ENCODE results near the gene H2BK1. TPM values are rescaled to one million over a fixed set of nuclear protein-coding genes. Genes with fewer than 3 reads are reported as not detected.

H2BK1 gene
- total RNA-seq, 1 donor from 2014 or later = not detected

- peaks cover 51% of the 10 kb centered on the region for H3K27me3 ChIP-seq (ENCODE audit: low read depth)
- H3K9me3 ChIP-seq (replicated peaks) = no peaks in the 10 kb centered on the region
- peaks cover 15% of the 10 kb centered on the region for H3K36me3 ChIP-seq
- TF ChIP-seq, protein P1, sequence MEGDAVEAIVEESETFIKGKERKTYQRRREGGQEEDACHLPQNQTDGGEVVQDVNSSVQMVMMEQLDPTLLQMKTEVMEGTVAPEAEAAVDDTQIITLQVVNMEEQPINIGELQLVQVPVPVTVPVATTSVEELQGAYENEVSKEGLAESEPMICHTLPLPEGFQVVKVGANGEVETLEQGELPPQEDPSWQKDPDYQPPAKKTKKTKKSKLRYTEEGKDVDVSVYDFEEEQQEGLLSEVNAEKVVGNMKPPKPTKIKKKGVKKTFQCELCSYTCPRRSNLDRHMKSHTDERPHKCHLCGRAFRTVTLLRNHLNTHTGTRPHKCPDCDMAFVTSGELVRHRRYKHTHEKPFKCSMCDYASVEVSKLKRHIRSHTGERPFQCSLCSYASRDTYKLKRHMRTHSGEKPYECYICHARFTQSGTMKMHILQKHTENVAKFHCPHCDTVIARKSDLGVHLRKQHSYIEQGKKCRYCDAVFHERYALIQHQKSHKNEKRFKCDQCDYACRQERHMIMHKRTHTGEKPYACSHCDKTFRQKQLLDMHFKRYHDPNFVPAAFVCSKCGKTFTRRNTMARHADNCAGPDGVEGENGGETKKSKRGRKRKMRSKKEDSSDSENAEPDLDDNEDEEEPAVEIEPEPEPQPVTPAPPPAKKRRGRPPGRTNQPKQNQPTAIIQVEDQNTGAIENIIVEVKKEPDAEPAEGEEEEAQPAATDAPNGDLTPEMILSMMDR (IDR thresholded peaks at IDR 0.05; ENCODE audit: borderline replicate concordance) = no peak
- no peak for DNase-seq
- H3K27ac ChIP-seq (replicated peaks) = no peak overlapping the region
- no peak overlapping the region for H3K4me3 ChIP-seq
- intact Hi-C loops (cut with micrococcal nuclease) = no loop called here
- peaks cover 28% of the 10 kb centered on the region for H3K4me1 ChIP-seq
Measured at GRCh38 chr7:151178831-151179230, 31.5 kb downstream of the H2BK1 start.

DNA sequence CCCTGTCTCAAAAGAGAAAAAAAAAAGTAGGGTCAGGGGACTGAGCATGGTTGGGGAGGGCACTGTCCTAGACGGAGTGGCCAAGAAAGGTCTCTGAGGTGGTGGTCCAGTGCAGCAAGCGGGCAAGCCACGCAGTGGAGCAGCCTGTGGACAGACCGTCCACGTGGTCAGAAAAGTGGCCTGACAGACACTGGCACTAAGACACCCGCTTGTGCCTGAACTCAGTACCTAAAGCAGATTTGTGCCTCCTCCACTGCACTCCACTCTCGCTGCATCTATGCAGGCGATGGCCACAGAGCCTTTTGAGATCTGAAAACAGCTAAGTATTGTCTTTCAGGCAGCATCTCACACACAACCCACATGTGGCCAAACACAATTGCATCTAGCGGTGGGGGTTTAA is 32.1 kb downstream of the H2BK1 start:
- intact Hi-C loops (cut with micrococcal nuclease) = no loop called here
- Histone ChIP-seq H3K4me1 (peaks cover 23% of the 10 kb centered on the region), H3K36me3 (peaks cover 14% of the 10 kb centered on the region), H3K9me3 (replicated peaks) (no peaks in the 10 kb centered on the region), H3K27ac (replicated peaks) (no peak overlapping the region), H3K27me3 (ENCODE audit: low read depth) (peaks cover 57% of the 10 kb centered on the region), H3K4me3 (no peak overlapping the region)
- TF ChIP-seq, protein P1 (IDR thresholded peaks at IDR 0.05; ENCODE audit: borderline replicate concordance) = no peak
- DNase-seq = no peak

- no peak for DNase-seq
- no peaks in the 10 kb centered on the region for H3K9me3 ChIP-seq (replicated peaks)
- no peak overlapping the region for H3K27ac ChIP-seq (replicated peaks)
- H3K4me3 ChIP-seq = no peak overlapping the region
- TF ChIP-seq, protein P1 (IDR thresholded peaks at IDR 0.05; ENCODE audit: borderline replicate concordance) = no peak
- intact Hi-C loops (cut with micrococcal nuclease) = no loop called here
- peaks cover 62% of the 10 kb centered on the region for H3K27me3 ChIP-seq (ENCODE audit: low read depth)
- peaks cover 14% of the 10 kb centered on the region for H3K36me3 ChIP-seq
- peaks cover 16% of the 10 kb centered on the region for H3K4me1 ChIP-seq
Measured at GRCh38 chr7:151177310-151177709, 33.0 kb downstream of the H2BK1 start.

GRCh38 chr7:151176401-151176800 is 33.9 kb downstream of the H2BK1 start:
- TF ChIP-seq, protein P1 (IDR thresholded peaks at IDR 0.05; ENCODE audit: borderline replicate concordance) = no peak
- peaks cover 62% of the 10 kb centered on the region for H3K27me3 ChIP-seq (ENCODE audit: low read depth)
- H3K27ac ChIP-seq (replicated peaks) = no peak overlapping the region
- DNase-seq = no peak
- peaks cover 23% of the 10 kb centered on the region for H3K4me1 ChIP-seq
- H3K4me3 ChIP-seq = no peak overlapping the region
- intact Hi-C loops (cut with micrococcal nuclease) = no loop called here
- peaks cover 14% of the 10 kb centered on the region for H3K36me3 ChIP-seq
- no peaks in the 10 kb centered on the region for H3K9me3 ChIP-seq (replicated peaks)

DNA sequence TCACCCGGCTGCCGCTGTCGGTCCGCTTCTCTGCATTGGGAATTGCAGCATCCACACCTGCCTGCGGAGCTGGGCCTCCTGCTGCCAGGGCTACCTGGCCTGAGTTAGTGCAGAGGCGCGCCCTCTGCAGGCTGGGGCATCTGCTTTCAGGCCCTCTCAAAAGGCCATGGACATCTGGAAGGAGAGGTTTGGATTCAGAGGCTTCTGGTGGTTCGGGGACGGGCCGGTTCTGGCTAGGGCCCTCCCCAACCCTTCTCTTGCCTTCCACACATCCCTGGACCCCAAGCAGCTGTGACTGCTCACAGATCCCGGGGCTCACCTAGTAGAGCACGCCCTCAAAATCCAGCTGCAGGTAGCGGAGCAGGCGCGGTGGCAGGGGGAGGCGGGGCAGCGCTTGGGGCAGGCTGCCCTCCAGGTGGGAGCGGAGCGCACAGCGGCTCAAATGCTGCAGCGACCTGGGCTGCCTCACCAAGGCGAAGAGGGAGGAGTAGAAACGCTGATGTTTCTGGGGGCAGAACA is 34.4 kb downstream of the H2BK1 start:
- H3K4me3 ChIP-seq = no peak overlapping the region

More for the DNA sequence above, 34.4 kb downstream of the H2BK1 start:
- peaks cover 61% of the 10 kb centered on the region for H3K27me3 ChIP-seq (ENCODE audit: low read depth)
- peaks cover 29% of the 10 kb centered on the region for H3K4me1 ChIP-seq
- intact Hi-C loops (cut with micrococcal nuclease) = no loop called here
- DNase-seq = no peak
- H3K9me3 ChIP-seq (replicated peaks) = no peaks in the 10 kb centered on the region
- TF ChIP-seq, protein P1 (IDR thresholded peaks at IDR 0.05; ENCODE audit: borderline replicate concordance) = no peak
- H3K36me3 ChIP-seq = peaks cover 11% of the 10 kb centered on the region
- H3K27ac ChIP-seq (replicated peaks) = no peak overlapping the region
